T-cell (primary cell): ENCODE data around the gene CD27. TPM values are rescaled to one million over a fixed set of nuclear protein-coding genes. Genes with fewer than 3 reads are reported as not detected.

Experiments
- ATAC-seq, 4 experiments: fragments of 200-7000 bp in 3 of 4; fragments of 150-1000 bp in 1 of 4; cut with Tn5 transposase; replicated peaks in 1 of 4; 1 replicate in 3 of 4; 2 replicates in 1 of 4; pipeline ENCODE4 v1.10.0; 2021; ENCODE audit warnings: moderate library complexity in 3 of 4, mild to moderate bottlenecking in 2 of 4, moderate number of reproducible peaks in 1 of 4
- CTCF ChIA-PET, 2 donors: fragments of 300-600 bp; sonication (Branson Sonifier 250); formaldehyde crosslinking; loops; one replicate each; lab custom pipeline; 2022; ENCODE audit warnings: antibody characterized with exemption in 2 of 2; lab: Charles Lee
- POLR2A ChIA-PET, 2 donors: fragments of 300-600 bp; sonication (Branson Sonifier 250); formaldehyde crosslinking; loops; one replicate each; lab custom pipeline; 2022; ENCODE audit warnings: antibody characterized with exemption in 2 of 2; lab: Charles Lee
- DNase-seq, 35 experiments: peaks; one replicate each; pipeline versions ENCODE4 v3.0.0 to v3.0.0-alpha.2; 2013 to 2023
- H3K27ac ChIP-seq: one replicate; pipeline ENCODE4 v1.5.1; 2013; ENCODE audit warnings: low read length
- H3K27me3 ChIP-seq, 2 experiments: replicated peaks in 1 of 2; 1 replicate in 1 of 2; 2 replicates in 1 of 2; pipeline versions ENCODE4 v1.6.1 to v1.7.0; 2013; ENCODE audit warnings: low read length in 1 of 2, mixed read lengths in 1 of 2; ENCODE audit not compliant: control insufficient read depth in 2 of 2, insufficient read depth in 2 of 2; ENCODE audit errors: extremely low read depth in 1 of 2
- H3K36me3 ChIP-seq, 2 donors: 1 replicate in 1 of 2; 2 replicates in 1 of 2; pipeline versions ENCODE4 v1.6.1 to v1.7.0; 2013; ENCODE audit warnings: low read length in 1 of 2; ENCODE audit not compliant: control insufficient read depth in 2 of 2, insufficient read depth in 1 of 2; ENCODE audit errors: extremely low read depth in 1 of 2
- H3K4me1 ChIP-seq, 2 experiments: 1 replicate in 1 of 2; 2 replicates in 1 of 2; pipeline versions ENCODE4 v1.6.1 to v1.7.0; 2013; ENCODE audit warnings: low read length in 2 of 2, mixed read lengths in 1 of 2; ENCODE audit not compliant: insufficient read depth in 2 of 2, control insufficient read depth in 1 of 2; ENCODE audit errors: extremely low read depth in 1 of 2
- H3K4me3 ChIP-seq, 2 donors: 1 replicate in 1 of 2; 2 replicates in 1 of 2; pipeline versions ENCODE4 v1.5.1 to v1.7.0; 2013; ENCODE audit warnings: mild to moderate bottlenecking in 2 of 2, low read length in 1 of 2, moderate library complexity in 1 of 2; ENCODE audit not compliant: control insufficient read depth in 1 of 2; ENCODE audit errors: extremely low read depth in 1 of 2
- H3K9me3 ChIP-seq: 2 replicates; pipeline ENCODE4 v1.7.0; 2013
- H3K27ac Mint-ChIP-seq, 2 donors: one replicate each; pipeline ENCODE4 v1.8.0; 2020 to 2021; ENCODE audit warnings: mild to moderate bottlenecking in 2 of 2, mixed read lengths in 2 of 2
- H3K27me3 Mint-ChIP-seq, 2 donors: one replicate each; pipeline ENCODE4 v1.8.0; 2021 to 2022; ENCODE audit warnings: mixed read lengths in 2 of 2
- H3K36me3 Mint-ChIP-seq: one replicate; pipeline ENCODE4 v1.8.0; 2021; ENCODE audit warnings: mixed read lengths
- H3K4me1 Mint-ChIP-seq, 3 donors: one replicate each; pipeline ENCODE4 v1.8.0; 2020 to 2022; ENCODE audit warnings: mixed read lengths in 3 of 3, mild to moderate bottlenecking in 1 of 3
- H3K4me3 Mint-ChIP-seq, 3 donors: one replicate each; pipeline ENCODE4 v1.8.0; 2020 to 2022; ENCODE audit warnings: mild to moderate bottlenecking in 3 of 3, mixed read lengths in 3 of 3, moderate library complexity in 3 of 3
- H3K9me3 Mint-ChIP-seq, 3 donors: one replicate each; pipeline ENCODE4 v1.8.0; 2020 to 2022; ENCODE audit warnings: mixed read lengths in 3 of 3
- WGBS: methylation state at CpG from one replicate; pipeline ENCODE4 v1.1.5; 2013; ENCODE audit warnings: missing lambda C conversion rate; ENCODE audit not compliant: insufficient coverage; 5-methylcytosine and 5-hydroxymethylcytosine counted together
- total RNA-seq, 35 experiments: library from RNA in 6 of 35; stranded (reverse) in 6 of 35; fragments of 120-200 nt in 1 of 35; gene quantifications; one replicate each; pipeline versions ENCODE4 v1.2.1 to v1.2.4 and lab custom pipeline; 2013 to 2026

CD27 gene
- total RNA-seq, 5 donors from 2014 or later (not counting 1 experiment from before 2014, with no cell fraction given) = 94.0 to 140 (median 138) TPM

- ChIA-PET CTCF (interaction anchor here in 1 of 2 donors (1.0 kb wide), 2 partner anchors 8 to 23 kb away, joined by 3 to 4 read pairs; no protein-coding TSS in a partner anchor), POLR2A (interaction anchor here in 1 of 2 donors (0.6 kb wide), 1 partner anchor 108 kb away, joined by 3 read pairs; no protein-coding TSS in a partner anchor)
- H3K4me1 ChIP-seq = peaks cover 35 to 76% of the 10 kb centered on the region in 2 experiments
- Mint-ChIP-seq H3K4me1 (peaks cover 73 to 84% (median 82%) of the 10 kb centered on the region in 3 donors), H3K27ac (peak overlapping the region; percentile 71 to 90), H3K36me3 (peaks cover 60% of the 10 kb centered on the region), H3K4me3 (peak overlapping the region in 1 of 3 donors; percentile 13), H3K27me3 (no peaks in the 10 kb centered on the region), H3K9me3 (no peaks in the 10 kb centered on the region)
- H3K27ac ChIP-seq = peak overlapping the region; percentile 6
- peaks cover 21 to 81% of the 10 kb centered on the region in 2 donors for H3K36me3 ChIP-seq
- ATAC-seq (no peak), DNase-seq (no peak)
- H3K4me3 ChIP-seq = no peak overlapping the region
- H3K27me3 ChIP-seq = no peaks in the 10 kb centered on the region
- WGBS = 89% methylated on average over 7 of the region's 12 CpGs
- H3K9me3 ChIP-seq = no peaks in the 10 kb centered on the region
These were observed 12.6 kb downstream of the CD27 start for GRCh38 chr12:6457220-6457945.

DNA sequence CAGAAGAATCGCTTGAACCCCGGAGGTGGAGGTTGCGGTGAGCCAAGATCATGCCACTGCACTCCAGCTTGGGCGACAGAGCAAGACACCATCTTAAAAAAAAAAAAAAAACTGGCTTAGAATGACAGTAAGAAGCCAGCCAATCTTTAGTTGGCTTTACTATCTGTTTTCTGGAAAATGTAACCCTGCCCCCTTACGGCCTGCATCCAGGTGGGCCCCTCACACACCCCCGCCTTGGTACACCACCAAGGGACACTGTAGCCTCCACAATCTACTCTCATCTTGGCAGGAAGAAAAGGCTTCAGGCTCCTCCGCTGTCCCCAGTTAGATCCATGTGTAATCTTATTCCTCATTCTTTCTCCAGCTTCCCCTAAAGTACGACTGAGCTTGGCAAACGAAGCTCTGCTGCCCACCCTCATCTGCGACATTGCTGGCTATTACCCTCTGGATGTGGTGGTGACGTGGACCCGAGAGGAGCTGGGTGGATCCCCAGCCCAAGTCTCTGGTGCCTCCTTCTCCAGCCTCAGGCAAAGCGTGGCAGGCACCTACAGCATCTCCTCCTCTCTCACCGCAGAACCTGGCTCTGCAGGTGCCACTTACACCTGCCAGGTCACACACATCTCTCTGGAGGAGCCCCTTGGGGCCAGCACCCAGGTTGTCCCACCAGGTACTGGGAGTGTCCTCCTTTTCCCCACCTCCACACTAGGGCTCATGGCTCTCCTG, 13.7 kb downstream of the CD27 start:
- Mint-ChIP-seq H3K36me3 (peaks cover 60% of the 10 kb centered on the region), H3K9me3 (no peaks in the 10 kb centered on the region), H3K4me1 (peaks cover 73 to 84% (median 84%) of the 10 kb centered on the region in 3 donors), H3K27me3 (no peaks in the 10 kb centered on the region), H3K4me3 (peak overlapping the region in 1 of 3 donors; percentile 26), H3K27ac (peak overlapping the region; percentile 79 to 90)
- ChIA-PET POLR2A (interaction anchor here in 1 of 2 donors (0.5 to 1.6 kb wide), 2 partner anchors 12 to 48 kb away, joined by 4 to 13 read pairs; partner anchors contain the start of gene VAMP1), CTCF (interaction anchor here in 1 of 2 donors (0.5 to 1.2 kb wide), 3 partner anchors 22 to 1602 kb away, joined by 3 to 5 read pairs (median 5); no protein-coding TSS in a partner anchor)
- H3K9me3 ChIP-seq = no peaks in the 10 kb centered on the region
- H3K4me3 ChIP-seq = no peak overlapping the region
- DNase-seq = no peak
- H3K27me3 ChIP-seq = no peaks in the 10 kb centered on the region
- peaks cover 35 to 76% of the 10 kb centered on the region in 2 experiments for H3K4me1 ChIP-seq
- WGBS = 92% methylated on average over 13 of the region's 14 CpGs
- peaks cover 21 to 86% of the 10 kb centered on the region in 2 donors for H3K36me3 ChIP-seq
- ATAC-seq = no peak
- peak overlapping the region; percentile 92 for H3K27ac ChIP-seq

DNA sequence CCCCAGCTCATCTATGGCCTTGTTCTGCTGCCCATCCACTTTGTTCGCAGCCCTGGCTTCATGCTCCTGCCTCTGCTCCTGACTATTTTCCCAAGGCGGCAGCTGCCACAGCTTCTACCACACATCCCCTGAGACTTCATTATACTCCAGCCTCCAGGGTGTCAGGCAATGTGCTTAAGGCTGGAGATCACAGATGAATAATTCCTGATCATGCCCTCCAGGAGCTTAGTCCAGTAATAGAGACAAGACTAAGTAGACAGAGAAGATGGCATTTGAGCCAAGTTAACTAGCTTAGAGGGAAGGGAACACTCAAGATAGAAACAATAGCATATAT, 14.2 kb downstream of the CD27 start:
- peak overlapping the region; percentile 92 for H3K27ac ChIP-seq
- POLR2A ChIA-PET = interaction anchor here (0.5 to 1.6 kb wide), 4 partner anchors 12 to 73 kb away, joined by 3 to 13 read pairs (median 4); partner anchors contain the start of gene VAMP1 (in 1 of the 2)
- H3K27me3 ChIP-seq = no peaks in the 10 kb centered on the region
- peaks cover 38 to 76% of the 10 kb centered on the region in 2 experiments for H3K4me1 ChIP-seq
- CTCF ChIA-PET = interaction anchor here in 1 of 2 donors (0.5 to 1.2 kb wide), 3 partner anchors 23 to 1602 kb away, joined by 3 to 5 read pairs (median 5); no protein-coding TSS in a partner anchor
- peak overlapping the region; percentile 79 to 90 for H3K27ac Mint-ChIP-seq
- peak overlapping the region in 1 of 3 donors; percentile 26 for H3K4me3 Mint-ChIP-seq
- ATAC-seq = no peak
- H3K27me3 Mint-ChIP-seq = no peaks in the 10 kb centered on the region
- peaks cover 20 to 86% of the 10 kb centered on the region in 2 donors for H3K36me3 ChIP-seq
- H3K4me3 ChIP-seq = no peak overlapping the region
- no peak for DNase-seq
- WGBS = 86% methylated on average over 1 of the region's 2 CpGs
- no peaks in the 10 kb centered on the region for H3K9me3 ChIP-seq
- H3K9me3 Mint-ChIP-seq = no peaks in the 10 kb centered on the region
- H3K4me1 Mint-ChIP-seq = peaks cover 74 to 85% (median 85%) of the 10 kb centered on the region in 3 donors
- H3K36me3 Mint-ChIP-seq = peaks cover 61% of the 10 kb centered on the region

DNA sequence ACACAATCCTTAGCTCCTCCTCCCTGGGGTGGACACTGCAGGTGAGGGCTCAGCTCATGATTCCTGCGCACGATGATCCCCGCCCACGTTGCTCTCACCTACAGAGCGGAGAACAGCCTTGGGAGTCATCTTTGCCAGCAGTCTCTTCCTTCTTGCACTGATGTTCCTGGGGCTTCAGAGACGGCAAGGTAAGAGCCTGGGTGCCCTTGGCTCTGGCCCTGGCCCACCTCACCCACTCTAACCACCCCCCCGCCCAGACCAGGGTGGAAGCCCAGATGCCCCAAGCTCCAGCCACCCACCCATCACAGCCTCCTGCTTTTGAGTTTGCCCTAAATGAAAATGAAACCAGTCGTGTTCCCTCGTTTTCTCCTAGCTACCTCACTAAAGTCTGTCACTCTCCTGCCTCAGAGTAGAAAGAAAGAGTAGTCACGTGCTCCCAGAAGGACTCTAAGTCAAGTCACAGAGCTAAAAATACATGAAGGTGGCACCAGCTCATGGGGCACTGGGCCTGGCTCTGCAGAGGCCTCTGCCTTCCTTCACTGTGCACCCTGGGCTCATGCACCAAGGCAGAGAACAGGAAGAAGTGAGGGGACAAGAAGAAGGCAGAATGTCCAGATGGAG, 16.1 kb downstream of the CD27 start:
- H3K4me3 ChIP-seq = peak overlapping the region; percentile 30 to 39
- H3K27ac Mint-ChIP-seq = peak overlapping the region; percentile 98
- H3K27me3 Mint-ChIP-seq = no peaks in the 10 kb centered on the region

DNA sequence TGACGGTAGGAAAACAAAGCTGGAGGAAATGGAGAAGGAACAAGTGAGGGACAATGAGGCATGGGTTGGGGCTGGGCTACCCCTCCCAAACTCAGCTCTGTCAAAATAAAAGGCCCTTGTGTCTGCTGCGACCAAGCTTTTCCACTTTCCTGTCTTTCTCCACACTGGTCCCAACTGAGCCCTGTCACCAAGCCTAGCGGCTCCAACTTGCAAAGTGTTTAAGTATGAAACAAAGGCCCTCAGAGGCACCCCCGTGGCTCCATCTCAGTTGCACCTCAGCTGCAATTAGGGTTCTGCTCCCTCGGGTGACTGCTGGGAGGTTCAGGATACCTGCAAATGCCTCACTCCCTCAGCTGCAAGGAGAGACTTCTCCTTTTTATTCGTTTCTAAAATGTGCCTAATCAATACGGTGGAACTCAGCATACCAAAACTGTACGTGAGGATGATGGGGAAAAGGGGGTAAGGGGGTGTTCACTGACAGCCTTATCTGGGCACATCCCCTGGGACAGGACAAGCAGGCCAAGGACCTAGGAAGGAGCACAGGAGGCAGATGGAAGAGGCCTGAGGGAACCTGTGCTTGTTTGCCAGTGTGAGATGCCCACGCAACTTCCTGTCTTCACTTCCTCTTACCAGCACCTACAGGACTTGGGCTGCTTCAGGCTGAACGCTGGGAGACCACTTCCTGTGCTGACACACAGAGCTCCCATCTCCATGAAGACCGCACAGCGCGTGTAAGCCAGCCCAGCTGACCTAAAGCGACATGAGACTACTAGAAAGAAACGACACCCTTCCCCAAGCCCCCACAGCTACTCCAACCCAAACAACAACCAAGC, 16.9 kb downstream of the CD27 start:
- Mint-ChIP-seq H3K27ac (peak overlapping the region; percentile 98), H3K36me3 (peaks cover 69% of the 10 kb centered on the region), H3K4me3 (peak overlapping the region; percentile 69 to 81 (median 69)), H3K4me1 (peaks cover 84 to 91% (median 90%) of the 10 kb centered on the region in 3 donors), H3K9me3 (no peaks in the 10 kb centered on the region), H3K27me3 (no peaks in the 10 kb centered on the region)
- ChIA-PET POLR2A (interaction anchor here (0.6 to 2.7 kb wide), 8 partner anchors 9 to 334 kb away, joined by 3 to 18 read pairs (median 6); partner anchors contain the start of genes VAMP1 (in 2 of the 2), GAPDH (in 1 of the 2) and TAPBPL (in 1 of the 2)), CTCF (interaction anchor here (0.5 to 4.2 kb wide), 19 partner anchors 9 to 127 kb away, joined by 3 to 25 read pairs (median 6); partner anchors contain the start of genes CD27 (in 1 of the 2), GAPDH (in 1 of the 2), TAPBPL (in 1 of the 2) and VAMP1 (in 1 of the 2))
- peak overlapping the region; percentile 92 for H3K27ac ChIP-seq
- peak overlapping the region; percentile 29 to 30 for H3K4me3 ChIP-seq
- WGBS = 9% methylated on average over 9 of the region's 15 CpGs
- H3K36me3 ChIP-seq = peaks cover 25 to 88% of the 10 kb centered on the region in 2 donors
- H3K9me3 ChIP-seq = no peaks in the 10 kb centered on the region
- DNase-seq (peak; percentile 61 to 93 (median 85)), ATAC-seq (peak; percentile 87 to 89 (median 88))
- peaks cover 60 to 91% of the 10 kb centered on the region in 2 experiments for H3K4me1 ChIP-seq
- no peaks in the 10 kb centered on the region for H3K27me3 ChIP-seq

More for the DNA sequence above, 16.1 kb downstream of the CD27 start:
- H3K36me3 ChIP-seq = peaks cover 23 to 86% of the 10 kb centered on the region in 2 donors
- peaks cover 55 to 85% of the 10 kb centered on the region in 2 experiments for H3K4me1 ChIP-seq
- ATAC-seq (peak in 3 of 4 experiments; percentile 4 to 19 (median 7)), DNase-seq (peak in 1 of 35 experiments; percentile 71)
- peak overlapping the region; percentile 92 for H3K27ac ChIP-seq
- POLR2A ChIA-PET = interaction anchor here (1.0 to 2.7 kb wide), 4 partner anchors 8 to 11 kb away, joined by 3 to 18 read pairs (median 8); partner anchors contain the start of genes VAMP1 (in 2 of the 2) and TAPBPL (in 1 of the 2)
- H3K4me3 Mint-ChIP-seq = peak overlapping the region; percentile 69 to 81 (median 69)
- no peaks in the 10 kb centered on the region for H3K9me3 ChIP-seq
- no peaks in the 10 kb centered on the region for H3K27me3 ChIP-seq
- CTCF ChIA-PET = interaction anchor here (0.5 to 4.2 kb wide), 15 partner anchors 9 to 203 kb away, joined by 3 to 25 read pairs (median 5); partner anchors contain the start of genes GAPDH (in 1 of the 2), MRPL51 (in 1 of the 2), TAPBPL (in 1 of the 2) and VAMP1 (in 1 of the 2)
- no peaks in the 10 kb centered on the region for H3K9me3 Mint-ChIP-seq
- H3K36me3 Mint-ChIP-seq = peaks cover 65% of the 10 kb centered on the region
- WGBS = 9% methylated on average over 9 of the region's 10 CpGs
- H3K4me1 Mint-ChIP-seq = peaks cover 82 to 87% (median 86%) of the 10 kb centered on the region in 3 donors
